Adrenal gland (tissue), 12 donors: ENCODE data around the gene THRA. TPM values are rescaled to one million over a fixed set of nuclear protein-coding genes. Genes with fewer than 3 reads are reported as not detected.
A peak's percentile ranks its signal among the peaks of the same experiment; 100 is the strongest.

Experiments
- DNase-seq, 7 donors: peaks; one replicate each; pipeline ENCODE4 v3.0.0-alpha.2; 2019 to 2020
- H3K27ac ChIP-seq, 5 donors: fragments of 200-600 bp; sonication (generic) in 4 of 5; 1 replicate in 3 of 5; 2 replicates in 2 of 5; pipeline versions ENCODE4 v1.5.1 to v1.8.0; 2016 to 2020; ENCODE audit warnings: mild to moderate bottlenecking in 1 of 5
- H3K27me3 ChIP-seq: fragments of 200-600 bp; 2 replicates; pipeline ENCODE4 v1.8.0; 2021
- H3K36me3 ChIP-seq, 2 donors: fragments of 200-600 bp; replicated peaks in 1 of 2; 1 replicate in 1 of 2; 2 replicates in 1 of 2; pipeline versions ENCODE4 v1.5.1 to v1.8.0; 2018 to 2022
- H3K4me1 ChIP-seq, 2 donors: fragments of 200-600 bp; replicated peaks in 1 of 2; 1 replicate in 1 of 2; 2 replicates in 1 of 2; pipeline versions ENCODE4 v1.5.1 to v1.8.0; 2018 to 2021
- H3K4me3 ChIP-seq, 4 donors: fragments of 200-600 bp; sonication (generic) in 3 of 4; one replicate each; pipeline ENCODE4 v1.5.1; 2016 to 2018
- H3K9me3 ChIP-seq, 3 donors: fragments of 200-600 bp; sonication (generic) in 1 of 3; replicated peaks in 1 of 3; 1 replicate in 2 of 3; 2 replicates in 1 of 3; pipeline versions ENCODE4 v1.5.1 to v1.8.0; 2016 to 2021
- POLR2A ChIP-seq, 2 donors: fragments of 450-650 bp; IDR thresholded peaks; one replicate each; pipeline ENCODE4 v1.6.1; 2017; ENCODE audit warnings: antibody characterized with exemption in 2 of 2, mild to moderate bottlenecking in 2 of 2, moderate library complexity in 1 of 2
- WGBS, 4 donors: extraction: QIAGEN DNeasy Blood & Tissue Kit in 2 of 4; methylation state at CpG; one replicate each; pipeline versions ENCODE4 v1.1.5 to v1.1.7; 2013 to 2017; 5-methylcytosine and 5-hydroxymethylcytosine counted together
- intact Hi-C, 2 donors: fragments of 100-400 bp; cut with DNase I; formaldehyde crosslinking; loops; one replicate each; pipeline versions ENCODE4 v1.14.1 to v1.15.0; 2022 to 2023
- polyA plus RNA-seq, 3 donors: library from polyadenylated mRNA; stranded (reverse); fragments of 200-250 nt in 2 of 3; fragments of 350-450 nt in 1 of 3; fragmentation: Illumina TruSeq in 1 of 3; extraction: RNeasy Lipid Tissue Mini Kit (QIAGEN cat#74804) in 1 of 3; gene quantifications; one replicate each; pipeline ENCODE4 v1.2.3, GENCODE V29; 2013 to 2014
- total RNA-seq, 9 donors: library from RNA; depleted of rRNA in 4 of 9; stranded (reverse); fragments of >200 nt in 4 of 9; fragments of 120-200 nt in 1 of 9; fragmentation: NEBNext Ultra II Directional in 1 of 9; extraction: Animal tissue kit (Norgen Biotek cat#: 25700) in 1 of 9; gene quantifications; one replicate each; pipeline versions ENCODE4 v1.1.0 to v1.2.4, GENCODE V29; 2013 to 2023
- TF ChIP-seq, protein P1 (sequence below), 6 experiments: fragments of 450-650 bp in 4 of 6; fragments of 200-600 bp in 2 of 6; sonication (generic) in 1 of 6; IDR thresholded peaks; 1 replicate in 5 of 6; 2 replicates in 1 of 6; pipeline versions ENCODE4 v1.5.1 to v1.8.0; 2016 to 2021; ENCODE audit warnings: antibody characterized with exemption in 6 of 6, mild to moderate bottlenecking in 2 of 6, moderate library complexity in 1 of 6
- donor health status: healthy with polysubstance abuse.
- donor health status: Bipolar disorder and iron deficiency.
- donor health status: DM: yes; HTN: yes; CAD: no.
- donor health status: DM: no; HTN: no; CAD: no.
- donor health status: DM: no; HTN: no; CAD: no.
- donor health status: DM: yes; HTN: yes; CAD: no.

THRA gene
- total and polyA plus RNA-seq, 12 donors, result 39.2 to 110 (median 65.8) TPM

DNA sequence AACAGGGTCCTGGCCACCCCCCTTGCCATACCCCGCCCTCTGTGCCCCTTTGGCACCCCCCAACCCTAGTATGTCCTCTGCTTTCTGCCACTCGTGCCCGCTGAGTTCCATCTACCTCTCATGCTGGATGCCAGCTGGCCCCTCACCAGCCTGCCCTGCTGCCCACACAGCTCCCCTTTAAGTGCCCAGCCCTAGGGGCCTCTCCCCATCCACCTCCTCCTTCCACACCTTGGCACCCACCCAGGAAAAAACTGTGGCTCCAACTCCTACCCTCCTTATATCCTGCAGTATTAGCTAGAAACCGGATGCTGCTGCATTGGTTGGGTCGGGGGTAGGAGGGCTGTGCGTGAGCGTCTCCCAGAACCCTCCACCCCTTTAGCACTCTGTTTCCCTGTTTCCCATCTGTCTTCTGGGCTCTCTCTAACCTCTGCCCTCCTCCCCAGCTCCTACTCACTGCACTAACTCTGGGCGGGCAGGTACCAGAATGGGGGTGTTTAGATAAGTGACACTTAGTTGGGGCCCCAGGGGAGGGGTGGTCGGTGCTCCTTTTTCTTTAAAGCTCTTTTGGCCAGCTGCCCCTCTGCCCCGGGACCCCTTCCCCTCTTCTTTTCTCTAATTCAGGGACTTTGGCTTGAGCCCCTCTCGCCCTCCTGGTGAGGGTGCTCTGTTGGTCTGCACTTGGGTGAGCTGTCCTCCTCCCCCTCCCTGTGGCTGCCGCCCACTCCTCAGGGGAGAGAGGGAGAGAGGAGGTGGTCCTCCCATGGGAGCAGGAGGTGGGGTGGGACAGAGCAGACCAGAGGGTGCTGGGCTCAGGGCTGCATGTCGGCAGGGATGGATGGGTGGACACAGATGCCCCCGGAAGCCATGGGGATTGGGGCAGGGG is 27.7 kb downstream of the THRA start:
- DNase-seq, result peak in 1 of 7 donors; percentile 50
- Histone ChIP-seq H3K4me1 (peaks cover 17 to 36% of the 10 kb centered on the region in 2 donors), H3K9me3 (no peaks in the 10 kb centered on the region), H3K36me3 (peaks cover 0 to 71% of the 10 kb centered on the region in 2 donors), H3K27ac (peak overlapping the region in 3 of 5 donors; percentile 7 to 97 (median 38)), H3K27me3 (no peaks in the 10 kb centered on the region), H3K4me3 (no peak overlapping the region)
- TF ChIP-seq, protein P1, sequence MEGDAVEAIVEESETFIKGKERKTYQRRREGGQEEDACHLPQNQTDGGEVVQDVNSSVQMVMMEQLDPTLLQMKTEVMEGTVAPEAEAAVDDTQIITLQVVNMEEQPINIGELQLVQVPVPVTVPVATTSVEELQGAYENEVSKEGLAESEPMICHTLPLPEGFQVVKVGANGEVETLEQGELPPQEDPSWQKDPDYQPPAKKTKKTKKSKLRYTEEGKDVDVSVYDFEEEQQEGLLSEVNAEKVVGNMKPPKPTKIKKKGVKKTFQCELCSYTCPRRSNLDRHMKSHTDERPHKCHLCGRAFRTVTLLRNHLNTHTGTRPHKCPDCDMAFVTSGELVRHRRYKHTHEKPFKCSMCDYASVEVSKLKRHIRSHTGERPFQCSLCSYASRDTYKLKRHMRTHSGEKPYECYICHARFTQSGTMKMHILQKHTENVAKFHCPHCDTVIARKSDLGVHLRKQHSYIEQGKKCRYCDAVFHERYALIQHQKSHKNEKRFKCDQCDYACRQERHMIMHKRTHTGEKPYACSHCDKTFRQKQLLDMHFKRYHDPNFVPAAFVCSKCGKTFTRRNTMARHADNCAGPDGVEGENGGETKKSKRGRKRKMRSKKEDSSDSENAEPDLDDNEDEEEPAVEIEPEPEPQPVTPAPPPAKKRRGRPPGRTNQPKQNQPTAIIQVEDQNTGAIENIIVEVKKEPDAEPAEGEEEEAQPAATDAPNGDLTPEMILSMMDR (IDR thresholded peaks at IDR 0.05), result no peak
- no peak for TF ChIP-seq POLR2A (IDR thresholded peaks at IDR 0.05)
- WGBS, 4 donors, result 68 to 73% (median 71%) methylated on average over 11 to 14 of the region's 14 CpGs
- intact Hi-C loops, result loop anchor here in 1 of 2 donors (2.0 to 5.0 kb wide), 2 partner anchors 32 to 73 kb away; partner anchors contain the start of gene CSF3

GRCh38 chr17:40091691-40092397 is 29.1 kb downstream of the THRA start:
- peak; percentile 51 to 81 (median 70) for DNase-seq
- H3K36me3 ChIP-seq, result peaks cover 0 to 71% of the 10 kb centered on the region in 2 donors
- no peaks in the 10 kb centered on the region for H3K27me3 ChIP-seq
- TF ChIP-seq POLR2A (IDR thresholded peaks at IDR 0.05), result peak in 1 of 2 donors; percentile 42
- TF ChIP-seq, protein P1 (IDR thresholded peaks at IDR 0.05), result no peak
- H3K9me3 ChIP-seq, result no peaks in the 10 kb centered on the region
- intact Hi-C loops, result loop anchor here in 1 of 2 donors (2.0 to 5.0 kb wide), 2 partner anchors 33 to 75 kb away; partner anchors contain the start of gene CSF3
- WGBS, 4 donors, result 33 to 40% (median 37%) methylated on average over 12 to 18 of the region's 18 CpGs
- peak overlapping the region in 4 of 5 donors; percentile 43 to 100 (median 96) for H3K27ac ChIP-seq
- peaks cover 30 to 49% of the 10 kb centered on the region in 2 donors for H3K4me1 ChIP-seq
- H3K4me3 ChIP-seq, result no peak overlapping the region

DNA sequence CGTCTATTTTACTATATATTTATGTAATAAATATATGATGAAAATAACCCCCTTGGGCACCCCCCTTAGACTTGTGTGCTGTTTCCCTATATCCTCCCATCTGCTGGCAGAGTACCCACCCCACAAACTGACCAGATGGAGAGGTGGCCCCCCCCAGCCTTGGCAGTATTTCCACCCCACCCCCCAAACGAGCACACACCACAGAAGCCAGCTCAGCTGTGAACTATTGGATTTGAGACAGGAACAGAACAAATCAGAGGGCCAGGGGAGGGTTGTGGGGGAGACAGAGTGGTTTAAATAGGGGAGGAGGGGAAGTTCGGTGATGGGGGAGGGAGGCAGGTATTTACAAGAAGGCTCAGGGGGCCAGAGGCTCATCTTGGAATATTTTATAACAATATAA is 29.8 kb downstream of the THRA start:
- DNase-seq, result peak in 1 of 7 donors; percentile 53
- WGBS, 4 donors, result 23 to 35% (median 28%) methylated on average over 3 of the region's 3 CpGs
- intact Hi-C loops, result loop anchor here in 1 of 2 donors (5.0 kb wide), 1 partner anchor 75 kb away; the partner anchor contains the start of gene CSF3
- Histone ChIP-seq H3K9me3 (no peaks in the 10 kb centered on the region), H3K36me3 (peaks cover 0 to 71% of the 10 kb centered on the region in 2 donors), H3K4me3 (no peak overlapping the region), H3K27ac (peak overlapping the region in 4 of 5 donors; percentile 19 to 100 (median 96)), H3K27me3 (no peaks in the 10 kb centered on the region), H3K4me1 (peaks cover 38 to 57% of the 10 kb centered on the region in 2 donors)
- TF ChIP-seq, protein P1 (IDR thresholded peaks at IDR 0.05), result no peak
- no peak for TF ChIP-seq POLR2A (IDR thresholded peaks at IDR 0.05)
